ENCODE data around the gene MATN4.

Gene MATN4

GRCh38 chr20:45297786-45298497, 10.2 kb downstream of the MATN4 start:
- H3K27me3 ChIP-seq (ENCODE audit: control insufficient read depth, insufficient read depth, low read length) = peaks cover 17% of the 10 kb centered on the region
- no peaks in the 10 kb centered on the region for H3K36me3 ChIP-seq (ENCODE audit: control insufficient read depth, insufficient read depth, low read length)
- H3K9me3 ChIP-seq (ENCODE audit: control insufficient read depth, insufficient read depth, low read depth, low read length) = peaks cover 18% of the 10 kb centered on the region
- no peak overlapping the region for H3K9ac ChIP-seq (ENCODE audit: low read length)
- no peak overlapping the region for H3K27ac ChIP-seq (ENCODE audit: low read depth, low read length)
- H3K4me1 ChIP-seq (ENCODE audit: control insufficient read depth, insufficient read depth, low read length) = peaks cover 9% of the 10 kb centered on the region
- H3K4me3 ChIP-seq (ENCODE audit: low read depth, low read length) = no peak overlapping the region

- Histone ChIP-seq H3K4me3 (ENCODE audit: low read depth, low read length) (no peak overlapping the region), H3K27me3 (ENCODE audit: control insufficient read depth, insufficient read depth, low read length) (peaks cover 43% of the 10 kb centered on the region), H3K4me1 (ENCODE audit: control insufficient read depth, insufficient read depth, low read length) (peaks cover 12% of the 10 kb centered on the region), H3K36me3 (ENCODE audit: control insufficient read depth, insufficient read depth, low read length) (no peaks in the 10 kb centered on the region), H3K9me3 (ENCODE audit: control insufficient read depth, insufficient read depth, low read depth, low read length) (peaks cover 18% of the 10 kb centered on the region), H3K27ac (ENCODE audit: low read depth, low read length) (no peak overlapping the region), H3K9ac (ENCODE audit: low read length) (no peak overlapping the region)
These were observed 13.4 kb downstream of the MATN4 start for GRCh38 chr20:45294659-45295058.

- peaks cover 12% of the 10 kb centered on the region for H3K4me1 ChIP-seq (ENCODE audit: control insufficient read depth, insufficient read depth, low read length)
- H3K27me3 ChIP-seq (ENCODE audit: control insufficient read depth, insufficient read depth, low read length) = peaks cover 43% of the 10 kb centered on the region
- H3K27ac ChIP-seq (ENCODE audit: low read depth, low read length) = no peak overlapping the region
- H3K9ac ChIP-seq (ENCODE audit: low read length) = no peak overlapping the region
- H3K4me3 ChIP-seq (ENCODE audit: low read depth, low read length) = no peak overlapping the region
- H3K9me3 ChIP-seq (ENCODE audit: control insufficient read depth, insufficient read depth, low read depth, low read length) = peaks cover 18% of the 10 kb centered on the region
- no peaks in the 10 kb centered on the region for H3K36me3 ChIP-seq (ENCODE audit: control insufficient read depth, insufficient read depth, low read length)
These were observed 14.1 kb downstream of the MATN4 start for GRCh38 chr20:45294003-45294368.

GRCh38 chr20:45293041-45294002, 14.8 kb downstream of the MATN4 start:
- peaks cover 46% of the 10 kb centered on the region for H3K27me3 ChIP-seq (ENCODE audit: control insufficient read depth, insufficient read depth, low read length)
- peak overlapping the region; percentile 72 for H3K9ac ChIP-seq (ENCODE audit: low read length)
- H3K27ac ChIP-seq (ENCODE audit: low read depth, low read length) = no peak overlapping the region
- H3K4me3 ChIP-seq (ENCODE audit: low read depth, low read length) = peak overlapping the region; percentile 62
- H3K9me3 ChIP-seq (ENCODE audit: control insufficient read depth, insufficient read depth, low read depth, low read length) = peaks cover 18% of the 10 kb centered on the region
- H3K36me3 ChIP-seq (ENCODE audit: control insufficient read depth, insufficient read depth, low read length) = no peaks in the 10 kb centered on the region
- peaks cover 12% of the 10 kb centered on the region for H3K4me1 ChIP-seq (ENCODE audit: control insufficient read depth, insufficient read depth, low read length)

- H3K27me3 ChIP-seq (ENCODE audit: control insufficient read depth, insufficient read depth, low read length) = peaks cover 46% of the 10 kb centered on the region
- no peak overlapping the region for H3K4me3 ChIP-seq (ENCODE audit: low read depth, low read length)
- H3K36me3 ChIP-seq (ENCODE audit: control insufficient read depth, insufficient read depth, low read length) = no peaks in the 10 kb centered on the region
- no peak overlapping the region for H3K9ac ChIP-seq (ENCODE audit: low read length)
- H3K9me3 ChIP-seq (ENCODE audit: control insufficient read depth, insufficient read depth, low read depth, low read length) = peaks cover 18% of the 10 kb centered on the region
- H3K27ac ChIP-seq (ENCODE audit: low read depth, low read length) = no peak overlapping the region
- peaks cover 12% of the 10 kb centered on the region for H3K4me1 ChIP-seq (ENCODE audit: control insufficient read depth, insufficient read depth, low read length)
These were observed 15.8 kb downstream of the MATN4 start for GRCh38 chr20:45292343-45292742.

GRCh38 chr20:45291526-45291925, 16.6 kb downstream of the MATN4 start:
- peaks cover 18% of the 10 kb centered on the region for H3K9me3 ChIP-seq (ENCODE audit: control insufficient read depth, insufficient read depth, low read depth, low read length)
- H3K27ac ChIP-seq (ENCODE audit: low read depth, low read length) = no peak overlapping the region
- peaks cover 12% of the 10 kb centered on the region for H3K4me1 ChIP-seq (ENCODE audit: control insufficient read depth, insufficient read depth, low read length)
- H3K4me3 ChIP-seq (ENCODE audit: low read depth, low read length) = no peak overlapping the region
- peaks cover 46% of the 10 kb centered on the region for H3K27me3 ChIP-seq (ENCODE audit: control insufficient read depth, insufficient read depth, low read length)
- no peaks in the 10 kb centered on the region for H3K36me3 ChIP-seq (ENCODE audit: control insufficient read depth, insufficient read depth, low read length)
- no peak overlapping the region for H3K9ac ChIP-seq (ENCODE audit: low read length)

GRCh38 chr20:45290677-45291355, 17.3 kb downstream of the MATN4 start:
- Histone ChIP-seq H3K27ac (ENCODE audit: low read depth, low read length) (no peak overlapping the region), H3K4me1 (ENCODE audit: control insufficient read depth, insufficient read depth, low read length) (peaks cover 12% of the 10 kb centered on the region), H3K27me3 (ENCODE audit: control insufficient read depth, insufficient read depth, low read length) (peaks cover 46% of the 10 kb centered on the region), H3K9me3 (ENCODE audit: control insufficient read depth, insufficient read depth, low read depth, low read length) (peaks cover 18% of the 10 kb centered on the region), H3K4me3 (ENCODE audit: low read depth, low read length) (no peak overlapping the region), H3K9ac (ENCODE audit: low read length) (no peak overlapping the region), H3K36me3 (ENCODE audit: control insufficient read depth, insufficient read depth, low read length) (no peaks in the 10 kb centered on the region)

- no peak overlapping the region for H3K27ac ChIP-seq (ENCODE audit: low read depth, low read length)
- H3K9me3 ChIP-seq (ENCODE audit: control insufficient read depth, insufficient read depth, low read depth, low read length) = peaks cover 13% of the 10 kb centered on the region
- H3K36me3 ChIP-seq (ENCODE audit: control insufficient read depth, insufficient read depth, low read length) = no peaks in the 10 kb centered on the region
- no peak overlapping the region for H3K9ac ChIP-seq (ENCODE audit: low read length)
- peaks cover 46% of the 10 kb centered on the region for H3K27me3 ChIP-seq (ENCODE audit: control insufficient read depth, insufficient read depth, low read length)
- H3K4me1 ChIP-seq (ENCODE audit: control insufficient read depth, insufficient read depth, low read length) = peaks cover 12% of the 10 kb centered on the region
- no peak overlapping the region for H3K4me3 ChIP-seq (ENCODE audit: low read depth, low read length)
These were observed 18.0 kb downstream of the MATN4 start for GRCh38 chr20:45289942-45290676.

GRCh38 chr20:45288860-45289259, 19.2 kb downstream of the MATN4 start:
- H3K36me3 ChIP-seq (ENCODE audit: control insufficient read depth, insufficient read depth, low read length) = no peaks in the 10 kb centered on the region
- H3K9me3 ChIP-seq (ENCODE audit: control insufficient read depth, insufficient read depth, low read depth, low read length) = peaks cover under 1% of the 10 kb centered on the region; the same call in 1 of the 2 replicates
- H3K27ac ChIP-seq (ENCODE audit: low read depth, low read length) = no peak overlapping the region
- peaks cover 12% of the 10 kb centered on the region for H3K4me1 ChIP-seq (ENCODE audit: control insufficient read depth, insufficient read depth, low read length)
- H3K9ac ChIP-seq (ENCODE audit: low read length) = no peak overlapping the region
- H3K4me3 ChIP-seq (ENCODE audit: low read depth, low read length) = no peak overlapping the region
- H3K27me3 ChIP-seq (ENCODE audit: control insufficient read depth, insufficient read depth, low read length) = peaks cover 37% of the 10 kb centered on the region

- Histone ChIP-seq H3K4me3 (ENCODE audit: low read depth, low read length) (no peak overlapping the region), H3K9me3 (ENCODE audit: control insufficient read depth, insufficient read depth, low read depth, low read length) (no peaks in the 10 kb centered on the region), H3K27me3 (ENCODE audit: control insufficient read depth, insufficient read depth, low read length) (peaks cover 33% of the 10 kb centered on the region)
These were observed 19.7 kb downstream of the MATN4 start for GRCh38 chr20:45288376-45288775.

More at GRCh38 chr20:45288376-45288775, 19.7 kb downstream of the MATN4 start:
- H3K27ac ChIP-seq (ENCODE audit: low read depth, low read length) = no peak overlapping the region
- H3K4me1 ChIP-seq (ENCODE audit: control insufficient read depth, insufficient read depth, low read length) = peaks cover 12% of the 10 kb centered on the region
- H3K36me3 ChIP-seq (ENCODE audit: control insufficient read depth, insufficient read depth, low read length) = no peaks in the 10 kb centered on the region
- no peak overlapping the region for H3K9ac ChIP-seq (ENCODE audit: low read length)
